Epithelial cell of proximal tubule (primary cell): Measurements from ENCODE around the gene ZNF284. TPM values are rescaled to one million over a fixed set of nuclear protein-coding genes. Genes with fewer than 3 reads are reported as not detected.

Source experiments
- DNase-seq: peaks from one replicate; pipeline ENCODE4 v3.0.0-alpha.2; 2011; ENCODE audit warnings: low read depth
- H3K4me3 ChIP-seq: 2 replicates; pipeline ENCODE4 v1.5.1; 2011; ENCODE audit warnings: low read depth, mild to moderate bottlenecking, low read length
- CTCF ChIP-seq: conservative IDR thresholded peaks from 2 replicates; pipeline ENCODE4 v1.5.1; 2012; ENCODE audit warnings: low read depth, mild to moderate bottlenecking, low read length
- total RNA-seq: library from RNA; depleted of rRNA; stranded (reverse); fragments of >200 nt; gene quantifications from 2 replicates; pipeline ENCODE4 v1.2.3, GENCODE V29; 2015

Gene ZNF284
- total RNA-seq = 0.81 and 1.3 TPM in 2 replicates

DNA sequence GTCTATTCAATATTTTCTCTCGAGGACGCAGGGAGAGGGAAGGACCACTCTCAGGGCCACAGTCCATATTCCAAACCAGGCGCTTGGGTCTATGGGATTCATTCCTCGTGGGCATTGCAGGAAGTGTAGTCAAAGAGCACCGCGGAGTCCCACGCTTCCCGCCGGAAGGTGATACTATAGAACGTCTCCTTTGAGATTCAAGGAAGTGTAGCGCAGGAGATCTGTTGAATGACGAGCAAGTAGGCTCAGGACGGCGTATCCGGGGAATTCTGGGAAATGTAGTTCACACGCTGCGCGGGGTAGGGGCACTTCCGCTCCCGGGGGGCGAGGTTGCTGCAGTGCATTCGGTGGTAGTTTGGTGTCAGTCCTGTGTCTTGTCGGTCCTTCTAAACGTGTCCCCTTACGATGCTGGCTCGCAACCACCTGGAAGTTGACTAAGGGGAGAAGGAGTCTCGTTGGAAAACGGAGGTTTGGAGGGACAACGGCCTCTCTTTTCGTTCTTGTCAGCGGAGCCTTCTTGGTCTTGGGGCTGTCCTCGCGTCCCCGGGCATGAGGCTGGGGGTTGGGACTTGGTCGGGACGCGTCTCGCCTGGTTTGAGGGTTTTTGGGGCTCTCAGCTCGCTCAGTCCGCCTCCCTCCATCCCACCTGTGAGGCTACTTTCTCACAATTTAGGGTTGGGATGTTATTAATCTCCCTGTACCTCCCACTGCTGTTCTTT lies at the start of gene ZNF284:
Gene ZNF284, plus strand, starts transcription at position 336 of the 719 bp plus-strand sequence. CDS start 4,231 bp downstream, outside the sequence.
- peak within 1 kb of the TSS; percentile 78 for H3K4me3 ChIP-seq
- no peak for TF ChIP-seq CTCF
- DNase-seq = no peak

DNA sequence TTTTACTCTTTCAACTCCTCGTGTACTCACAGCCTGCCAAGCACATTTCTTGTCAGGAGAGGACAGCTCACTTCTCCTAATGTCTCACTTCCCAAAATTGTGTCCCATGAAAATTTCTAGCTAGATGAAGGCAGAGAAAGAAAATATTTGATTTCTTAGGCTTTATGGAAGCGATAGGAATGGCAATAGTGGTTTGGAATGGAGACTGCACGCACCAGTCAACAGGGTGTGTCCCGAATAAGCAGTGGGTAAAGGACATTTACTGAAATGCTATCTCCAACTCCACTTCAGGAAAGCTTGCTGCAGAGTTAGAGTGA lies 47.1 kb upstream of the ZNF284 start:
- TF ChIP-seq CTCF = no peak
- DNase-seq = no peak
- peak overlapping the region; percentile 99 for H3K4me3 ChIP-seq

- peak within 1 kb of the TSS; percentile 99 for H3K4me3 ChIP-seq
- no peak for TF ChIP-seq CTCF
- peak; percentile 56 for DNase-seq
Observed at GRCh38 chr19:44025217-44025936, 46.6 kb upstream of the ZNF284 start, which contains the start of gene ZNF222. TSS of gene ZNF222 (plus strand) at chr19:44025379. CDS start at chr19:44025437, 58 bp downstream.

GRCh38 chr19:44026622-44027021 lies 45.3 kb upstream of the ZNF284 start:
- TF ChIP-seq CTCF = no peak
- no peak for DNase-seq
- no peak overlapping the region for H3K4me3 ChIP-seq

GRCh38 chr19:44032001-44032610 lies 39.9 kb upstream of the ZNF284 start:
- no peak for DNase-seq
- no peak overlapping the region for H3K4me3 ChIP-seq
- no peak for TF ChIP-seq CTCF

DNA sequence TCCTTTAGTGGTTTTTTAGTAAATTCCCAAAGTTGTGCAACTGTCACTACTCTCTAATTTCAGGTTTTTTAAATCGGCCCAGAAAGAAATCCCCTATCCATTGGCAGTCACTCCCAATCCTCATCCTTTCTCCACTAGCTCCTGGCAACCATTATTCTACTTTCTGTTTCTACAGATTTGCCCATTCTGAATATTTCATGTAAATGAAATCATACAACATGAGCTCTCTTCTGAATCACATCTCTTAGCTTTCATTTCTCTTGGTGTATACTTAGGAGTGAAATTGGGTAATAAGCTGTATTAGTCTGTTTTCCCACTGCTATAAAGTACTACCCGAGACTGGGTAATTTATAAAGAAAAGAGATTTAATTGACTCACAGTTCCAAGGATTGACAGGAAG lies 29.8 kb upstream of the ZNF284 start:
- TF ChIP-seq CTCF = no peak
- no peak for DNase-seq
- no peak overlapping the region for H3K4me3 ChIP-seq
